HG02970 (cell line): Measurements from ENCODE around the gene TMEM37.

Experiments used
- ATAC-seq: cut with Tn5 transposase; IDR thresholded peaks from one replicate; pipeline ENCODE4 v1.9.1; 2021; ENCODE audit warnings: mild to moderate bottlenecking, moderate library complexity, moderate number of reproducible peaks; ENCODE audit not compliant: unreplicated experiment, low FRiP score

The TMEM37 gene

DNA sequence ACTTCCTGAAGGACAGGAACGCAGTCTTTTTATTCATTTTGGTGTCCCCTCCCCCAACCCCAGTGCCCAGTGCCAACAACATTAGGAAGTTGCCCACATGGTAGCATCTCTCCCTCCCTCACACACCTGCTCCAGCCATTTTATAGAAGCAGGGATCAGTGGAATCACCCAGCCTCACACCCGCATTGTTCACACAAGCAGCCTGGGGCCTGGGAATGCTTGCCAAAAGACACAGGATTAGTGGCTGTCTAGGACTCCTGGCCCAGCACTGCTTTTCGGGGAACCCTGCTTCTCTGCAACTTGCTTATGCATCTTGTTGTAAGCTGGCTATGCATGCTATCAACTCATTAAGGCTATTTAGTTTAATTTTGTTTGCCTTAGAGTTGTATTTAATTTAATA lies 17.9 kb downstream of the TMEM37 start:
- ATAC-seq: no peak

DNA sequence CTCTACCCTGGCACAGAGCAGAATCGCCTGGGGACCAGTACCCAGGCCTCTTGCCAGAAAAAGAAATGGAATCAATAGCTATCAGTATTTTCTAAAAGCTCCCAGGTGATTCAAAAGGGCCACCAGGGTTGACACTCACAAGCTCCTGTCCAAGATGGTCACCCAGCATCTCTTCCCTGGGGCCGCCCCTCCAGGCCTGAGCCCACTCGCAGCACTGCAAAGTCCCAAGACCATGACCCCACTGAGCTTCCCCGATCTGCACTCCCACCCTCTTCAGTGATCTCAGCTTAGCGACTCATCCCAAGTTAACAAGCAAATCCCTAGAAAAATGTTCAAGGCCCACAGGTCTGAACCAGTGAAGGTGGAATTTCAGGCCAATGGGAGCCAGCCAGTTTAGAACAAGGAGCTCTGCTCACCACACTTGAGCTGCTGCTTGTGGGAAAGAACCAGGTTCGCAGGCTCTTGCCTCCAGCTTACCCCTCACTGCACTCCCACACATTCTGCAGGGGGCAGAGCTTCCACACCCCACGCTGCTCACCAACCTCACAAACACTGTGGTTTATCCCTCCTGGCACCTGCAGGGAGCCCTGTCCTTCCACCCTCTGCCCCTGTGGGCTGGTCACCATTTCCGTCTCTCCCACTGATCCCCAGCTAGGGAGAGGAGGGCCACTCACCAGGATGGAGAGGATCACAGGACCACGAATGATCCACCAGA lies 19.8 kb downstream of the TMEM37 start:
- ATAC-seq: no peak

DNA sequence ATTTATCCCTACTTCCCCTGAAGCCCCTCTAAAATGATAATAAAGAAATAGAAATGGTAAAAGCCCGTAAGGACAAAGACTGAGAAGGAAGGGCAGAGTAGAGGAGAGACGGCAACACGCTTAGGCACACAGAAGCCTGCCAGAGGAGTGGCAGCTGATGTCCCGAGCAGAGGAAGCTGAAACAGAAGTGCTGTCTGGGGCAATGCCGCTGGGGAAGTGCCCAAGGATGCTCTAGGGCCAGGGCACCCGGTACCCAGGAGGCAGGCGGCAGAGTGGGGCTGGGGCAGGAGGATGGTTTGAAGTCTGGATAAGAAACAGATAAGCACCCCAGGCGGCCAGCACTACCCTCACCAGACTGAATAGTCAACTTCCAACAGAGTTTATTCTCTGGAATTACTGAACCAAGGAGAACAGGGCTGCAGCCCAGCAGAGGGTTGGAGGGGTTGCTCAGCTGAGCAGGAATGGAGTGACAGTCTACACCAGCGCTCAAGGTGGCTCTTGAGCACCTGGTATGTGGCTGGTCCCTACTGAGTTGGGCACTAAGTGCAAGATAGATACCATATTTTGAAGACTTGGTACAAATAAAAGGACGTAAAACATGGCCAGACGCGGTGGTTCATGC lies 22.4 kb downstream of the TMEM37 start:
- no peak for ATAC-seq

DNA sequence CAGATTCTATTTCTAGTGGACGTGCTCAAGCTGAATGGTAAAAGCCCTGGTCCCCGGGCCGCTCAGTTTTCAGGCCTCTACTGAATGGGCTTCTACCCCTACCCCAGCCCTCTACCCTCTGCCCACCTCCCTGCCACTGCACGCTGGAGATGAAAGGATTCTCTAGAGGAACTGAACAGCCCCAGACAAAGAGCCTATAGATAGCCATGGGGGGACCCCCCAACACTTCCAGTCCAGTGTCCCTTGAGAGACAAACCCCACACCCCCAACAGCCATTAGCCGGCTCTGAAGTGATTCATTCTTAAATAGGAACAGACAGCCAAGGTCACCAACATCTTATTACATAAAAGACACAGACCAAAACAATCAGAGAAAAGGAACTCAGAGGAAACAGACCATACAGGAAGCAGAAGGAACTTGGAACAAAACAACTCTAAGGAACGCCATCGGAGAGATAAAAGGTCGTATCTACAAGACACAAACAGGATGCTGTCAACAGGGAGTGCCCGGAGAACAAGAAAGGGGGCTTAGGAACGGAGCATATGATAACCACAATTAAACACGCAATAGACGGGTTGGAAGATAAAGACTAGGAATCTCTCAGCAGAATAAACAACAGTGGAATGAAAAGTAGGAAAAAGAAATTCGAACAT lies 23.5 kb downstream of the TMEM37 start:
- ATAC-seq: no peak

DNA sequence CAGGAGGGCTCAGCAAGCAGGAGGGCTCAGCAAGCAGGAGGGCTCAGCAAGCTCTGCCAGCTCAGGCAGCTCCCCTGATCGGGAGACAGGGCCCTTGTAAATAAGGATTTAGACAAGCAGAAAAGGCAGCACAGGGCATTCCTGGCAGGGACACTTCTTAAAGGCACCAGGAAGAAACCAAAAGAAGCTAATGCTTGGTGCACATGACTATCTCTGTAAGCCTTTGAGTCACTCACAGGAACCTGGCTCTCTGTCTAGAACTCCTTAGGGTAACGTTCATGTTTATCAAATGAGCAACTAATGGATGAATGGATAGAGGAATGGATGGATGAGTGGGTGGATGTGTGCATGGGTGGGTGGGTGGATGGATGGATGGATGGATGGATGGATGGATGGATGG lies 28.4 kb downstream of the TMEM37 start:
- ATAC-seq: no peak

DNA sequence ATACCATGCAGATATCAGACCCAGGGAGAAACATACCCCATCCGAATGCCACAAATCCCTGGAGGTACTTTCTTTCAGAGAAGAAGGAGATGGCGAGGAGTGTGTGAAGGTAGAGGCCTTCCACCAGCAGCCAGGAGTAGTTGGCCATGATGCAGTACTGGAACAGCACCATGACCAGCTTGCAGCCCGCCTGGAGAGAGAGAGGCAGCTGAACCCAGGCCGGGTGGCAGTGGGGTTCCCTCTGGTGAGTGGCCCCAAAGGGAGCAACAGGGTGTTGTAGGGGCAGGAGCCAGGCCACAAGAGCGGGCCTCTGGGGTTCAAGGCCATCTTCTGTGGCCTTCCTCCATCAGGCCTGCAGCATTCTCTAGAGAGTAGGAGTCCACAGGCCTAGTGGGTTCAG lies 30.2 kb downstream of the TMEM37 start:
- no peak for ATAC-seq

DNA sequence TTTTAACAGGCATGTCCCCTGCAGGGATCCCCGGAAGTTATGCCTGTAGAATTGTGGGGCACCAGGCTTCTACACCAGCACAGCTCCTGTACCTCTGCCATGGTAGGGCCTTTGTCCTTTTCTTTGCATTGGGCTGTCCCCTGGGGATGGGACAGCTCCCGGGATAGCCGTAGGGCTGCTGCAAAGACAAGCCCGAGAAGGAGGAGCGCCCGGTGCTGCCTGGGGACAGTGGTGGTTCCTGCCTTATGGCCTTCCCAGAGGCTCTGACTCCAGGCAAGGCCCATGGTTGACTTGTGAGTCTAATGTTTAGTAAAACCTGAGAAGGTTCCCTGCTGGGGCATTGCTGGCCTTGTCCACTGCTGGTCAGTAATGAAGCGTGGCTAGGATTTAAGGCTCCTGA lies 30.9 kb downstream of the TMEM37 start:
- ATAC-seq: no peak

DNA sequence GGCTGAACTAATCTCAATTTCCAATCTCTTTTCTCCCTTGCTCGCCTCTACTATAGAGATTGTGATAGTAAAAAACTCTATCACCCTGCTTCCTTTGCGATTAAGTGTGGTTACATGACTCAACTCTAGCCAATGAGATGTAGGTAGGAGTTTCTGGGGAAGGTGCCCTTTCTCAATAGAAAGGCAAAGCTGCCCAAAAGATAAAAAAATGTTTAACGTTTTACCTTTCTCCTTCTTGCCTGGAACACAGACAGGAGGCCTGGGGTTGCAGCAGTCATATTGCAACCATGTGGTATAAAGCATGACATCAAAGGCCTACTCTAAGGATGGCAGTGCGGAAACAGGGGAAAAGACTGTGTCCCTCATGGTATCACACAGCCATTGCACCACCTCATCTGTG lies 31.5 kb downstream of the TMEM37 start:
- no peak for ATAC-seq

DNA sequence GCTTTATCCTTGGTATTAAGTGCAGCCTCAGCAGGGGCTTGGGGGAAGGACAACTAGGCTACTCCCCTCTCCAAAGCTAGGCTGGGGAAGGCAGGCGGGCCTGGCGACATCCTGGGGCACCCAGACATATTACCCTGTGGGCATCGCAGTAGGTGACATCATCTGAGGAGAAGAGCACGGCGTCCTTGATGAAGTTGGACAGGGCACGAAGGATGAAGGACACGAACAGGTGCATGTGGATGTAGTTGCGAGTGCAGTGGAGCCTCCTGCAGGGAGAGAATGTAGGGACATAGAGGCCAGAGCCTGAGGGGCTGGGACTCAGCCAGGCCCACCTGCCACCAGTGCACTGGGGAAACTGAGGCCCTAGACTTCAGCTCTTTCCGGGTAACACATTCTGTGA lies 32.3 kb downstream of the TMEM37 start:
- no peak for ATAC-seq

DNA sequence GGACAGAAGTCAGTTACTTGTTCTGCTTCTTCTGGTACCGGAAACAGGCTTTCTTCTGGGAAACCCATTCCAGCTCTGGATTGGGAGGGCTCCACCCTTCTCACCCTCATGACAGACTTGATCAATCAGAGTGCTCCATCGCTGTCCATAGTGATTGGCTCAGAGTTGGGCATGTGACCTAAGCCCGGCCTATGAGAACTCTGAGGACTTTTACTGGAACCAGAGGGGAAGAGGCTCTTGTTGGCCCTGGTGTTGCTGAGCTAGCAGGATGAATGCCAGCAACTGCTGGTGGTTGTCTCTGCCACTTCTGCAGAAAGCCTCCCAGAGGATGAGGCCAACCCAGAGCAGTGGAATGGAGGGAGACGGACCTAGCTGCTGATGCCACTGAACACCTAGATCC lies 33.3 kb downstream of the TMEM37 start:
- ATAC-seq: no peak

DNA sequence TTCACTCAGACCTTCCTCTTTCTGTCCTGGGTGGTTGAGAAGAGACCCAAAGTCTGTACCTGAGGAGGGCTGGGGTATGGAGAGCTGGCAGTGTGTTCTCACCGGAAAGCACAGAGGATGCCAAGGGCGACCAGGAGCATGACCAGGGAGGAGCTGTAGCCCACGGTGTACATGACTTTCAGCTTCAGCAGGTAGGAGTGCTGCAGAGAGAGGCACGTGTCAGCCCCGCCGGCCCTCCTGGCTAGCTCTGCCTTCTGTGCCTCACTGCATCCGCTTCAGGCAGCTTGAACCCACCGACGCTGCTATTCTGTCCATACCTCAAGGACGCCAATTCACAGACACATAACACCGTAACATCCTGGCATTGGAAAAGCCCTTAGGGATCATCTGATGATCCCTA lies 34.0 kb downstream of the TMEM37 start:
- no peak for ATAC-seq

DNA sequence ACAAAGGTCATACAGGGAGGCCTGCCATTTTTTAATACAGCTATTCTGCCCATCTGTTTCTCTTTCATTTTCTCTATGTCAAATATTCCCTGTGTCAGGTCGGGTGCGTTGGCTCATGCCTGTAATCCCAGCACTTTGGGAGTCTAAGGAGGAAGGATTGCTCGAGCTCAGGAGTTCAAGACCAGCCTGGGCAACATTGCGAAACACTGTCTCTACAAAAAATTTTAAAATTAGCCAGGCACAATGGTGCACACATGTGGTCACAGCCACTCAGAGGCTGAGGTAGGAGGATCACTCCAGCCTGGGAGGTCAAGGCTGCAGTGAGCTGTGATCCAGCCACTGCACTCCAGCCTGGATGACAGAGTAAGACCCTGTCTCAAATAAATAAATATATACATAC lies 34.7 kb downstream of the TMEM37 start:
- no peak for ATAC-seq

DNA sequence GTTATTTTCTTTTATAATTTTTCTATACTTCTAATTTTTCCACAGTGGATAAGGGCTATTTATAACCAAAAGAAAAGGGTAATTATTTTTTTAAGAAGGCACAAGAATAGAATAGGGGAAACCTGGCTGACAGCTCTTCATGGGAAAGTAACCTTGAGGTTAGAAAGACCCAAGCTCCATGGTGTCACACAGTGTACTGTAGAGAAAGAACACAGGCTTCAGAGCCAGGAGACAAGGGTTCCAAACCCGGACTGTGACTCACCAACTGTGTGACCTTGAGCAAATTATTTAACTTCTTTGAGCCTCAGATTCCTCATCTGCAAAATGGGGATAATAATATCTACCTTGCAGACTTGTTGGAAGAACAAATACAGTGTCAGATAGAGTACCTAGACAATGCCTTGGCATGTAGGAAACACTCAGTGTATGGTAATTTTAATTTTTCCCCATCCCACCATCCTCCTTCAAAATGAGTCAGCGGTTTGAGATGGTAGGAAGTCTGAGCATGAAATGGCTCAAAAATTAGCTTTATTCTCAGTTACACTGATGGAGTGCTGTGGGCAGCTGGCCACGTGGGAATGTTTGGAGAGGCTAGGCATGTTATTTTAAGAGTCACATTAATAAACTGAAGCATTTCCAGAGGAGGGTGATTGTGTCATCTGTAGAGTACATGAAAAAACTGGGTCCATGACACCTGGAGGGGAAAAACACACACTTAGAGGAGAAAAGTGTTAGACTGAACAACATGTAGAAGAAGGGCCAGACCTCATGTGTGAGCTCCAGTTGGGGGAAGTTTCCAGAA lies 36.7 kb downstream of the TMEM37 start:
- ATAC-seq: no peak

DNA sequence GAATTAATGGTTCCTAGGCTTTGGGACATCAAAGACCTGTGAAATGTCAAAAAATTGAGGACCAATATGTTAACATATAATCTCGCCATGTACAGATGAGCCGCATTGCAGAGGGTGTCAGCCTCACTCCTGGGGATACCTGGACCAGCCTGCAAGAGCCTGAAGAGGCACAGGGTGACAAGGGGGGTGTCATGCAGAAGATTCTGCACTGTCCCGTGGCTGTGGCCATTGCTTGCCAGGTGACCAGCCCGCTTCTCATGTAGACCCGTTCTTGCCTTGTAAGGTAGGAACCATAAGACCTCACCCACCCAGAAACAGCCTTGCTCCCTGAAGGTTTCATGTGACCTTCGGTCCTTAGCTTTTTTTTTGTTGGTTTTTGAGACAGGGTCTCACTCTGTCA lies 37.5 kb downstream of the TMEM37 start:
- no peak for ATAC-seq

DNA sequence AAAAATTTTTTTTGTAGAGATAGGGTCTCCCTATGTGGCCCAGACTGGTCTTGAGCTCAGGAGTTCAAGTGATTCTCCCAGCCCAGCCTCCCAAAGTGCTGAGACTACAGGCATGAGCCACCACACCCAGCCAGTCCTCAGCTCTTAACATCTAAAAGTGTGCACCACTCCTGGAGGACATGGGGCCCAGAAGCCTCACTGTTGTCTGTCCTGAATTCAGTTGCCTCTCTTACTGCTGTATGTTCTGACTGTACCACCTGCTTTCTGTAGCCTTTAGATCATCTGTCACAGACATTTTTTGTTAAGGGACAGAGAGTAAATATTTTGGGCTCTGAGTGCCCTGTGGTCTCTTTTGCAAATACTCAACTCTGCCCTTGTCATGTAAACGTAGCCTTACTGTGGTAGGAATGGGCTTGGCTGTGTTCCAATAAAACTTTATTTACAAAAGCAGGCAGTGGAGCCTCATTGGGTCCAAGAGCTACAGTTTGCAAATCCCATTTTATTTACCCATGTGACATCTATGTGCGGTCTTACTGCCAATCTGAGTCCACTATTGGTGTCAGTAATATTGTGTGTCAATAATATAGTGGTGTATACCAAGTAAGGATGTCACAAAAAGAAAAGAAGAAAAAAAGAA lies 38.1 kb downstream of the TMEM37 start:
- ATAC-seq: no peak

DNA sequence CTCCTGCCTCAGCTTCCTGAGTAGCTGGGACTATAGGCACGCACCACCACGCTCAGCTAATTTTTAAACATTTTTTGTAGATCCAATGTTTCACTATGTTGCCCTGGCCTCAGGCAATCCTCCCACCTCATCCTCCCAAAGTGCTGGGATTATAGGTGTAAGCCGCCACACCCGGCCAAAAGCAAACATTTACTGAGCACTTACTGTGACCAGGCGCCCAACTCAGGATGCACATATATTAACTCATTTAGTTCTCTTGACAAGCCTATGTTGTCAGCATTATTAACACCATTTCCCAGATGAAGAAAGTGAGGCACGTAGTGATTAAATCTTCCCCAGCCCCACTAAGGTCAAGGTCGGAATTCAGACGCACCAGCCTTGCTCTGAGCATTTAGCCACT lies 41.1 kb downstream of the TMEM37 start:
- no peak for ATAC-seq

DNA sequence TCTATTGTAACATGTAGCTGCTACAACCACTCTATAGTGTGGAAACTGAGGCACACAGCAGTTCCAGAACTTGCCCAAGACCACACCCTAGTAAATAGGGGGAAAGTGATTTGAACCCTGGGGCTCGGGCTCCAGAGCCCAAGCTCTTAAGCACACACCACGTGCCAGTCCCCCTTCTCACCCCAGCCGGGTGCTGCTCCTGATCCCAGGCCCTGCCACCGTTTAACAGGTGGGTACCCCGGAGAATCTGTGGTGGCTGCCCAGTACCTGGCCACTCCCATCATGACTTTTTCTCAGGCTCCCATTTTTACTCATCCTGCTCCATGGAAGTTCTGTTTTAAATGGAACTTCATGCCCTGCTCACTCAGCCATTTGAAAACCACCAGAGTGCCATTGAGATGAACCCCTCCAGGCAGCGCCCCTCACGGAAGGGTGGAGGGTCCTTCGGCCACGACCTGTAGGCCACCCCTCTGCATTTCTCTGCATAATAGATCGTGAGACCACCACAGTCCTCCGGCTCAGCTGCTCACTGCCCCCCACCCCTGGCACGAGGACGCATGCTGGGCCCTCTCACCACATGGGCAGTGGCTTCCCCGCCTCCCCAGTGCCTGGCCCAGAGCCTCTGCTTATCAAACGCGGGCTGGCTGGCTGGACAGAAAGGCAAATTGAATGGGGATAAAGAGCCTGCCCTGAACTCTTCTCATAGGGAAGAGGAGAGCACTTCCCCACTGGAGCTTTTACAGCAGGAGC lies 42.1 kb downstream of the TMEM37 start:
- ATAC-seq: no peak

DNA sequence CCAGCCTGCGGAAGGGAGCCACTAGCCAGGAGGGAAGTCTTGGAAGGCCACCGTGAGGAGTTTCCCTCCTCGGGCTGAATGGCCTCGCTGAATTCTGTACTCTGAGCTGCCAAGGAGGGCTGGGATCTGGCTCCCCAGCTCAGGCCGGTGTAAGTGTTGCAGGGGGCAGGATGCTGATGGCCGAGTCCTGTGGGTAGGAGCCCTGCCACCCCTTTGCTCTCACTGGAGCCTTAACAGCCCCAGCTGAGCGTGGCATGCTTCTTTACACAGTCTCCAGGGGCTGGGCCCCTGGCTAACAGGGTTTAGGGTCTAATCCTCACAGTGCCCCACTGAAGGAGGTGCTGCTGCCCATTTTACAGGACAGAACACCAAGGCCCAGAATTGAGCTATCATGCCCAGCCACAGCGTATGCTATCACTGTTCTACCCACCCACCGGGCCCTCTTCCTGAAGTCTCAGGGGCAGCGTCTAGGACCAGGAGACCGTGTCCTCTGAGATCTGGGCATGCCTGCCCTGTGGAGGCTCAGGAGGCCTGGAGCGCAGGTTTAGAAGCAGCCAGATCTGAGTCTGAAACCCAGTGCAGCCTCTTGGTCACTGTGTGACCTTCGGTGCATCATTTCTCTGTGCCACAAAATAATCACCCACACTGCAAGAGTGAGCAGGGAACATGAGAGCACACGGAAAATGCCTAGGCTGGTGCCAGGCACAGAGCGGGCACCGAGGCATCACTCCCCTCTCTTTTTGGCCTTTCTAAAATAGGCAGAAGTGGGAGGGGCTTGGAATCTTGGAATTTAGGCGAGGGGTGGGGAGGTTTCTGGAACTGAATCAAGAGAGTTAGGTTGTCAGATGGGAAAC lies 42.9 kb downstream of the TMEM37 start:
- no peak for ATAC-seq

DNA sequence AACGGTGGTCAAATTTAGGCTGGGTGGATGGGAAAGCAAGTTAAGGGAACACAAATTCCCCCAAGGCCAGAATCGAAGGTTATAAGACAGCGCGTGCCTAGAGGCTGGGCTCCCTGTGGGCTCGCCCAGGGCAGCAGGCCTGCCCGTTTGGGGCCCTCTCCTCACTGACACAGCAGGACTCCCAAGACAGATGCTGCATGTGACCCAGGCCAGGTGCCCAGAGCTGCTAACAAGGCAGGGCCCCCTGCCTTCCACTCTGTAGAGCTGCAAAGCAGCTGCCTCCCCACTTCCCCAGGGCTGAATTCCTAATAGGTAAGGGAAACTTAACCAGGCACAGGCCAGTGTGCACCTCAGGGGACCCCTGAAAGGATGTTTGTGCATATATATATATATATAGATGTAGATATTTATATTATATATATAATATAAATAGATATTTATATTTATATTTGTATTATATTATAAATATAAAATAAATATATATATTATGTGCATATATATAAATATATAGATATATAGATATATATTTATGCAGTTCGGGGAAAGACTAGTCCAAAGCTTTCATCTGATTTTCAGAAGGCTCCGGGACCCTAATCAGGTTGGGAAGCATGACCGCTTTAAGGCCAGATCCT lies 43.7 kb downstream of the TMEM37 start:
- no peak for ATAC-seq
